ENCODE data around the gene MCTP2. TPM values are rescaled to one million over a fixed set of nuclear protein-coding genes. Genes with fewer than 3 reads are reported as not detected.

The MCTP2 gene
- total RNA-seq, 2 donors from 2014 or later: 262 to 344 TPM

DNA sequence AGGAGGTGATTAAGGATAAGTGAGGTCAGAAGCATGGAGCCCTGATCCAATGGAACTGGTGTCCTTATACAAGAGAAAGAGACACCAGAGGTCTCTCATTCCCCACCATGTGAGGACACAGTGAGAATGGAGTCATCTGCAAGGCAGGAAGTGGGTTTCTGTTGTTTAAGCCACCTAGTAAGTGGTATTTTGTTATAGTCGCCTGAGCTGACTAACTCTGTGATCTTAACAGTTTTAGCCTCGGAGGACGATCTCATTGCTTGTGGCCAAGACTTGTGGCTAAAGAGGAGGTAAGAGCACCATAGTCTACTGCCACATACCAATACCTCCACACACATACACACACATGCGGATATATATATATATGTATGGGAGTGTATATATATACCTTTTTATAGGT is 73.8 kb downstream of the MCTP2 start:
- H3K4me3 Mint-ChIP-seq: peak overlapping the region; percentile 82
- H3K4me1 Mint-ChIP-seq (ENCODE audit: low read depth in 2 of 2): peaks cover 81 to 95% of the 10 kb centered on the region in 2 donors
- peak overlapping the region; percentile 95 to 99 for H3K27ac Mint-ChIP-seq
- no peaks in the 10 kb centered on the region for H3K27me3 Mint-ChIP-seq
- peaks cover 3% of the 10 kb centered on the region for H3K9me3 Mint-ChIP-seq
- ATAC-seq: peak; percentile 84 to 90
- DNase-seq (ENCODE audit: low spot score): peak; percentile 87
- peaks cover 72% of the 10 kb centered on the region for H3K36me3 Mint-ChIP-seq

- ATAC-seq (peak; percentile 70 to 77), DNase-seq (ENCODE audit: low spot score) (peak; percentile 76)
- Mint-ChIP-seq H3K4me1 (ENCODE audit: low read depth in 2 of 2) (peaks cover 75 to 89% of the 10 kb centered on the region in 2 donors), H3K9me3 (peaks cover 5% of the 10 kb centered on the region), H3K36me3 (peaks cover 65% of the 10 kb centered on the region), H3K27me3 (no peaks in the 10 kb centered on the region), H3K27ac (peak overlapping the region; percentile 95 to 99), H3K4me3 (peak overlapping the region; percentile 82)
Observed at GRCh38 chr15:94306700-94307650, 75.6 kb downstream of the MCTP2 start.

DNA sequence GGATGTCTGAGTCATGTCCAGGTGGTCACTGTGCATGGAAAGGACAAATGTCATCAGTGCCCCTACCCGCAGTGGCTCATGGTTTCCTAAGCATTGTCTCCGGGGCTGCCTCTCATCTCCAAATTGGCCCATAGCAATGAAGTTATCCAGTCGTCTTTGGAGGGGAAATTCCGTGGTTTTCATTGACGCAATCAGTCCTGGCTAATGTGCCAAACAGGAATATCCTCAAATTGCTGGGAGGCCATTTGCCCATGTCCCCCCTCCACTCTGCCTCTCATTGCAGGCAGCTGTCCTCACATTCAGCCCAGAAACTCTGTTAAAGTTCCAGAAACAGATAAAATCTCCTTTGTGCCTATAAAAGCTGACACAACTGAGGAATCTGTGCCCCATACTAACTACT is 81.6 kb downstream of the MCTP2 start:
- Mint-ChIP-seq H3K27ac (peak overlapping the region in 1 of 2 donors; percentile 82), H3K4me3 (no peak overlapping the region), H3K4me1 (ENCODE audit: low read depth in 2 of 2) (peaks cover 58 to 70% of the 10 kb centered on the region in 2 donors), H3K27me3 (no peaks in the 10 kb centered on the region), H3K36me3 (peaks cover 45% of the 10 kb centered on the region), H3K9me3 (peaks cover 3% of the 10 kb centered on the region)
- ATAC-seq (no peak), DNase-seq (ENCODE audit: low spot score) (no peak)

- Mint-ChIP-seq H3K27me3 (no peaks in the 10 kb centered on the region), H3K4me3 (peak overlapping the region; percentile 1), H3K4me1 (ENCODE audit: low read depth in 2 of 2) (peaks cover 51 to 68% of the 10 kb centered on the region in 2 donors), H3K36me3 (peaks cover 48% of the 10 kb centered on the region), H3K27ac (peak overlapping the region; percentile 74 to 82), H3K9me3 (peaks cover 3% of the 10 kb centered on the region)
- peak in 1 of 2 donors; percentile 58 for ATAC-seq
- no peak for DNase-seq (ENCODE audit: low spot score)
Observed at GRCh38 chr15:94314639-94315038, 83.3 kb downstream of the MCTP2 start.

GRCh38 chr15:94317211-94317610 is 85.8 kb downstream of the MCTP2 start:
- Mint-ChIP-seq H3K36me3 (peaks cover 45% of the 10 kb centered on the region), H3K4me1 (ENCODE audit: low read depth in 2 of 2) (peaks cover 43 to 68% of the 10 kb centered on the region in 2 donors), H3K4me3 (no peak overlapping the region), H3K9me3 (no peaks in the 10 kb centered on the region), H3K27ac (peak overlapping the region; percentile 74 to 82), H3K27me3 (no peaks in the 10 kb centered on the region)
- no peak for DNase-seq (ENCODE audit: low spot score)
- ATAC-seq: peak in 1 of 2 donors; percentile 29

DNA sequence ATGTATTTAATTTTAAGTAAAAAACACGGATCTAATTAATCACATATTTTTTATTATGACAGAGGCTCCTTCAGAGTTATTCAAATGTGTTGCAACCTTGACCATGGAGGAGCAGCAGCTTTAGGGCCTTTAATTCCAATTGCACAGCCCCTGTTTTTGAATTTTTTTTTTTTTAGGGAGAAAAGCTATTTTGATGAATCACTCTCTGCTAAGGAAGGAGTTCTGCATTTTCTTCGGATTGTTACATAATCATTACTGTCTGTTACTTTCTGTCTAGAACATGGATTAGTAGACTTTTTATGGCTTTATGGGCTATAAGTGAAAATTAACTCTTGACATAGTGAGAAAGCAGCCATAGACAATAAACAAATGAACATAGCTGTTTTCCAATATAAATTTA is 90.8 kb downstream of the MCTP2 start:
- Mint-ChIP-seq H3K27ac (peak overlapping the region; percentile 86 to 90), H3K36me3 (peaks cover 43% of the 10 kb centered on the region), H3K9me3 (no peaks in the 10 kb centered on the region), H3K27me3 (no peaks in the 10 kb centered on the region), H3K4me3 (no peak overlapping the region), H3K4me1 (ENCODE audit: low read depth in 2 of 2) (peaks cover 56 to 65% of the 10 kb centered on the region in 2 donors)
- DNase-seq (ENCODE audit: low spot score) (no peak), ATAC-seq (no peak)

DNA sequence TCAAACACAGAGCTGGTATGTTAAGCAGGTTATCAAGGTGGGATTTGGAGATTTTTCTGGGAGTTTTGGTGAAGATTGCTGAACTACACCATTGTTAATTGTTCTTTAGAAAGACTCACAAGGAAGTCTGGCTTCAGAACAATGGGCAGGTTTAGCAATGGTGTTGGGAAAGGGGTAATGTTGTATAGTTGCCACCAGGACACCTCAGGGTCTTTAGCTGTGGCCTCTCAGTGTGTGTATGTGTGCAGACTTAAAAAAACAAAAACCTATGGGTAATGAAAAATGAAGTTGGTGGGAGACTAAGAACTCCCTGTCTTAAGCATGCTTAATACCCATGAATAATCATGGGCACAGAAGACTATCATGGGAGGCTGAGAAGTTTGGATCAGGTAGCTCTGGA is 91.7 kb downstream of the MCTP2 start:
- ATAC-seq (no peak), DNase-seq (ENCODE audit: low spot score) (no peak)
- no peak overlapping the region for H3K4me3 Mint-ChIP-seq
- H3K4me1 Mint-ChIP-seq (ENCODE audit: low read depth in 2 of 2): peaks cover 60 to 64% of the 10 kb centered on the region in 2 donors
- H3K36me3 Mint-ChIP-seq: peaks cover 47% of the 10 kb centered on the region
- no peaks in the 10 kb centered on the region for H3K9me3 Mint-ChIP-seq
- H3K27me3 Mint-ChIP-seq: no peaks in the 10 kb centered on the region
- H3K27ac Mint-ChIP-seq: peak overlapping the region; percentile 86 to 90

DNA sequence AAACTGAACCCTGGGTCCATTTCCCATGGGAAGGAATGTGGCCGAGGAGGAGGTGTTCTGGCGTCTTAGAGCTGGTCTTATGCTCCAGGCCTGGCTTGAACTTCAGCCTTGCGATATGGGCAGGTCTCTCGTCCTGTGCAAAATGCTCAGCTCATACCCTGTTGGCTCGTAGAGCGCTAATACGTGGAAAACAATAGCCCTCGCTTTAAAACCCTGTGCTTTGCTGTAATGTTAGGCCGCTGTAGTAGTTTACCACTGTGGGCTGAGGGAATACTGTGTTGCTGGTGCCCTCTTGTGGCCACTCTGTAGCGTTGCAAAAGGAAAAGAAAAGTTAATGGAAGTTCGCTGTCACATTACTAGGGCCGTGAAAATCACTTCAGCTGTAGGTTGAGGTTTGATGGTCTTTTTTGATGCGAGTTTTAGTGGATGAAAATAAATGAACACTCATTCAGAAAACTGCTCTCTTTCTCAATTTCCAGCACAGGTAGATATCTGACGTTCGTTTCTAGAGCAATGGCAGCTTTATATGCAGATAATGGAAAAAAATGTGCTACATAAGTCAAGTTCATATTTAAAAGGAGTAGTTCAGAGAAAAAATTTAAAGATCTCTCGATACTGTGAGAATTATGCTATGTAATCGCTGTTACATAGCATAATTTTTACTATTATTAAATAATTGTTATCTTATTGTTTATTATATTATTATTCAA is 92.9 kb downstream of the MCTP2 start:
- H3K9me3 Mint-ChIP-seq: no peaks in the 10 kb centered on the region
- DNase-seq (ENCODE audit: low spot score) (peak; percentile 81), ATAC-seq (peak; percentile 74 to 92)
- peak overlapping the region; percentile 86 to 90 for H3K27ac Mint-ChIP-seq
- peak overlapping the region; percentile 52 for H3K4me3 Mint-ChIP-seq
- H3K27me3 Mint-ChIP-seq: no peaks in the 10 kb centered on the region
- peaks cover 52 to 62% of the 10 kb centered on the region in 2 donors for H3K4me1 Mint-ChIP-seq (ENCODE audit: low read depth in 2 of 2)
- H3K36me3 Mint-ChIP-seq: peaks cover 44% of the 10 kb centered on the region

DNA sequence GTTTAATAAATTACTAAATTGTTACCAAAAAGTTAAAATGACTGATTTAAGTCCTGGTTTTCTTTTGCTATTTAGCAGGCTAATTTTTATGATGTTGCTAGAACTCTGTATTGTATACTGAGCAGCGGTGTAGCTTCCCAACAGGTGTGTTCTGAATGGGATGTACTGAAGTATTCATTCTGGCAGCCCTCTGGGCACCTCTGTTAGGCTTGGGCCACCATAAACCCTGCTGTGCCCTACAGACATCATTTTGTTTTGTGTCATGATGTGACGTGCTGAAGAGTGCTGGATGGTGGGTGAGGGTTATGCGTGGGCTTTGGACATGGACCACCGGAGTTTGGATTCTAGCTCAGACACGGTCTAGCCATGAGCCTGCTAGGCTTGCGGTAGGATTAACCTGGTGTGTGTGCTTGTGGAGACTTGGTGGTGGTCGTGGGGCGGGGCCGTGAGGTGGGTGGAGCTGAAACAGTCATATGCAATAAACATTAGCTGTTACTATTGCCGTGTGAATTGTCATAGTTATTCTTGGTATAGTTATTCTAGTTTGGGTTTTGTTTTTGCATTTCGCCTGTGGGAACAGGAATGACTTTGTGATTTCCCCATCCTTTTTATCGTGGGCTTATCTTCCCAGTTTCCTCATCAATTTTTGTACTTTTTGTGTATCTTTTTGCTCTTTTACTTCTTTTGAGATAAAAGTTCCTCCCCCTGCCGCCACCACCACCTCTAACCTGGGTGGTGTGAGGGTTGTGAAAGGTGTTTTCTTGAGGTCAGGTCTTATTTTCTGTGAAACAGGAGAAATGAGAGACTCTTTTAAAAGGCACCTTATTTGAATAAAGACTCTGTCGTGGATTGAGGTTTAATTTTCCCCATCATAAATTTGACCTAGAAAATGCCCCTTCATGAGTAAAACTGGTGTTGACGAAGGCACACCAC is 93.7 kb downstream of the MCTP2 start:
- Mint-ChIP-seq H3K4me1 (ENCODE audit: low read depth in 2 of 2) (peaks cover 60 to 68% of the 10 kb centered on the region in 2 donors), H3K4me3 (peak overlapping the region; percentile 28), H3K9me3 (no peaks in the 10 kb centered on the region), H3K27ac (peak overlapping the region; percentile 86 to 90), H3K36me3 (peaks cover 51% of the 10 kb centered on the region), H3K27me3 (no peaks in the 10 kb centered on the region)
- peak; percentile 57 to 95 for ATAC-seq
- DNase-seq (ENCODE audit: low spot score): peak; percentile 89

GRCh38 chr15:94327356-94327936 is 96.1 kb downstream of the MCTP2 start:
- H3K4me3 Mint-ChIP-seq: no peak overlapping the region
- H3K4me1 Mint-ChIP-seq (ENCODE audit: low read depth in 2 of 2): peaks cover 64 to 66% of the 10 kb centered on the region in 2 donors
- no peaks in the 10 kb centered on the region for H3K27me3 Mint-ChIP-seq
- no peak for ATAC-seq
- no peaks in the 10 kb centered on the region for H3K9me3 Mint-ChIP-seq
- peak overlapping the region; percentile 59 to 90 for H3K27ac Mint-ChIP-seq
- H3K36me3 Mint-ChIP-seq: peaks cover 43% of the 10 kb centered on the region
- DNase-seq (ENCODE audit: low spot score): peak; percentile 8

DNA sequence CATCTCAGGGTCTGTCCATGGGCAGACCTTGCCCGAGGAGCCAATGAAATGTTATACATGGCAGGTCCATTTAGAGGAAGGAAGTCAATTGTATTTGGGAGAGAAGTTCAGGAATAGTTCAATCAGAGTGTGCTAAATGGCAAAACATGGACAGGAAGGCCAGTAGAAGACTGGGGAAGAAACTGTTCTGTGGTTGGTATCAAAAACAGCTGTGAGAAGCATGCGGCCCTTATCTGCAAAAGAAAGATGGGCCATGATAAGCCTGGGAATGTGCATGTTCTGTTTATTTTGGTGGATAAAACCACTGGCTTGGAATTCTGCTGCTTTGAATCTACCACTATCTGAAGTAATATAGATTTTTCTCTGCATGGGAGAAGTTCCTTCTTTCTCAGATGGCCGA is 100.4 kb downstream of the MCTP2 start:
- Mint-ChIP-seq H3K27ac (peak overlapping the region in 1 of 2 donors; percentile 68), H3K27me3 (no peaks in the 10 kb centered on the region), H3K9me3 (no peaks in the 10 kb centered on the region), H3K4me3 (no peak overlapping the region), H3K4me1 (ENCODE audit: low read depth in 2 of 2) (peaks cover 50 to 51% of the 10 kb centered on the region in 2 donors), H3K36me3 (peaks cover 38% of the 10 kb centered on the region)
- DNase-seq (ENCODE audit: low spot score): no peak
- no peak for ATAC-seq

GRCh38 chr15:94335616-94336015 is 104.3 kb downstream of the MCTP2 start:
- no peak for DNase-seq (ENCODE audit: low spot score)
- H3K4me1 Mint-ChIP-seq (ENCODE audit: low read depth in 2 of 2): peaks cover 33 to 39% of the 10 kb centered on the region in 2 donors
- H3K27me3 Mint-ChIP-seq: no peaks in the 10 kb centered on the region
- H3K9me3 Mint-ChIP-seq: no peaks in the 10 kb centered on the region
- H3K36me3 Mint-ChIP-seq: peaks cover 23% of the 10 kb centered on the region
- H3K27ac Mint-ChIP-seq: peak overlapping the region; percentile 3 to 64
- no peak overlapping the region for H3K4me3 Mint-ChIP-seq
- ATAC-seq: no peak
